Activated gamma-delta T cell treated with Interleukin-2 at 50 U/mL for 16 hours (primary cell): ENCODE data around the gene HMHB1.

Experiments used
- DNase-seq: peaks from one replicate; pipeline ENCODE4 v3.0.0-alpha.2; 2020

Gene HMHB1

DNA sequence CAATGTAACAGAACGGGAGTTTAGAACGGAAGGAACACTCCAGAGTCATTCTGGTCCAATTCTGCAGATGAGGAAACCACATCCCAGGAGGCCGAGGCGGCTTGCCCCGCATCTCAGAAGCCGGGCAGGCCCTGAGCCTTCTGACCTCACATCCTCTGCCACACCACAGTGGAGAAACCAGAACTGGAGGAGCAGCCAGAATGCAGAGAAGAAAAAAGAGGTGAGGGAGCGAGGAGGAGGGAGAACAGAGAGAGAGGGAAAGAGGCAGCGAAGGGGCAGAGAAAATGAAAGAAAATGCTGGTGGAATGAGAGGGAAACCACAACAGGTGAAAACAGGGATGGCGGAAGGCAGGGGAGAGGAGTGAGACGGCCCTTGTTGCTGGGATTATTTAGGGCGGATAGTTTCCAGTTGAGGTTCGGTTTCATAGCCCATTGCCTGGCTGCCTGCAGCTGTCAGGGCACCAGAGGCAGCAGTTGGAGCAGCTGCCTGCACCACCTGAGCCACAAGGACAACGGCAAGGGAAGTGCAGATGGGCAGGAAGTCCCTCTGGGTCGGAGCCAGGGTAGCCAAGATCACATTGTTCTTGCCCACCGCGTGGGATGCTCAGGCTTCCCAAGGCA, at the start of gene HMHB1:
TSS of gene HMHB1 (plus strand) at position 77 of the 621 bp plus-strand sequence.
- no peak for DNase-seq

DNA sequence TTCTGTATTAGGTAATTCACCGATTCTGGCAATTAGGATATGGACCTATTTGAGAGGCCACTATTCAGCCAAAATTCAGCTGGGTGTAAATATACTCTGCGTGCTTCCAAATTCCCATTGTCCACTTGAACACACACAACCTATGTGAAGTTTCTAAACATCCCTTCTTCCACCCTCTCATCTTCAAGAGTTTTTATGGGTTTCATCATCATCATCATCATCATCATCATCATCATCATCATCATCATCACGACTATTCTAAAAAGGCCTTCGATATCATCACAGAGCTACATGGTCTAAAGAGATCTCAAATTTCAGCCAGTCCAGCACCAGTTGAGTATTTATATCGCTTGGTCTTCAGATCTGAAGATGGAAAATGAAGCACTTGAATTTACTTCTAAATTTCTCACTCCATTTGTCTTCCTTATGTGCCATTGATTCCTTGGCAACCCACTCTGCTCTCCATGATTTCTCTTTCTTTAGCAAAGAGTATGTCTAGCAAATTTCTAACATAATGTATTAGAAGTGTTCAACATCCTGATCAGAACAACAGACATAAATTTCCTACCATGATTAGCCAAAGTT, 49.2 kb upstream of the HMHB1 start:
- no peak for DNase-seq

DNA sequence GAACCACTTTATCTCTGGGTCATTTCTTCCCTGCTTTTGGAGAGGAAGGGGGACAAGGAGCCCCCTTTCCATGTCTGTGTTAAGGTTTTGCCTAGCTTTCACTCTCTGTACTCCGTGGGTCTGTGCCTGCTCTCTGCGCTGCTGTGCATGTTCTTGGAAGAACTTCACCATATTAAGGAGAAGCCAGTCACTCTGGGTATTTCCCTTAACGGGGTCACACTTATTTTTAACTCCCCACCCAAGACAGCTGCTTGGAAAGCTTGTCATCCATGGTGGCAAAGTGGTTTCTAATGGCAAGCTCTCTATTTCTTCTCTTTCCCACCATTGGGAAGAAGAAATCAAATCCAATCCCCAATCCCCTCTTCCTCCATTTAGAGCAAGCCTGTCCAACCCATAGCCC, 44.8 kb upstream of the HMHB1 start:
- no peak for DNase-seq

DNA sequence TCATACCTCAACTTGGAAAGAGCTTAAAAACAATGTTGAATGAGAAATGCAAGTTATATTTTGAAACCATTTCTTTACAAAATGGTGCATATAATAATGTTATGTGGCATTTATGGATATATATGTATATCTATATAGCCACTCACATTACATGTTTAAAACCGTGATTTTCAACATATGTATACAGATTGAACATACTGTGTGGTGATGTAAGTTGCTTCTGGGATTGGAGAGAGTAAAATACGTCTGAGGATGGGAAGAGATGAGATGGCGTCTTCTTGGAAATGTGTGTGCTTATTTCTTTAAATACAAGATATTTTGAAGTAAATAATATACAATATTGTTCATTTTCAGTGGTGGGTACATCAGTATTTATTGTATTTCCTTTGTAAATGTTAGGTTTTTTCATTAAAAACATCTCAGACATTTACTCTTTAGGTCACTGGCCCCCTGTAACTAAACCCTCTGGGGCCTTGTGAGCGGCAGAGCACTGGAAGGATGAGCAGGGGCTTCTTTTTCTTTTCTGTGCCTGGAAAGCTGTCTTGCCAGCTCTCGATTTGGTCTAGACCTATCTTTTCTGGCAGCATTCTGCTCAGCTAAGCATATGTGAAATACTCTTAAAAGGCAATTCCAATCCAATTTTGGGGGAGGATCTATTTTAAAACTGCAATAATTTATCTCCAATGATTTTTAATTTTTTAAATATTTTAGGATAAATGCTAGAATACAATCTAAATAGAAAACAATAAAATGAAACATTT, 42.8 kb upstream of the HMHB1 start:
- no peak for DNase-seq

DNA sequence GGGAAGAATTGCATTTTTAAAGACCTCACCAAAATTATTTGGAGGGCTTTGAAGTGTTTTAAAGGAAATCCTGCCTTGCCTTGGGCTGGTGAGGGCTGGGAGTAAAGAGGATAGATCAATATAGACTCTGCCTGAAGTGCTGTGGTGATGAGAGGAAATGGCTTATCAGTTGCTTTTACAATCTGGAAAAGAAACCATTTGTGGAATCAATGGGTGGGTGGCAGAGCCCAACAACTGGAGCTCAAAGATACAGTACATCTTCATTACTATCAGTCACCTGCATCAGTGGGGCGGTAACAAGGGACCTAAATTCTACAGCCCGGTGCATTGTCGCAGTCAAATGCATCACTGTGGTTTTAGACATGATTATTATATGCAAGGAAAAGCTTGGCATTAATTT, 41.5 kb upstream of the HMHB1 start:
- DNase-seq = no peak

DNA sequence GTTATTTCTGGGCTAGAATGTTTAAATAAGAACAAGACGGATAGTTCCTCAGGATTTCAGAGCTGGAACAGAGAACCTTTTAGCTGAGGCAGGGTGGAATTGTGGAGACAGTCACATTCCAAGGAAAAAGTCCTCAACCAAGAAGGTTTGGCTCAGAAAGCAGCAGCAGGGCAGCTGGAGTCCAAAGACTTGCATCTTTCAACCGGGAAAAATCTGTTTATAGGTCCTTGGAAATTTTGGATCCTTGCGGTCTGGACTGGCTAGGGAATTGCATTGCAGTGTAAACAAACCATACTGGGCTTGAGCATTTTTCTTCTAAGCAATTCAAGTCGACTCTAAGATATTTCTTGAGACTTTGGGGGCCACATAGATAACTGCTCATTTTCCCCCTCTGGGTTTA, 40.8 kb upstream of the HMHB1 start:
- no peak for DNase-seq

DNA sequence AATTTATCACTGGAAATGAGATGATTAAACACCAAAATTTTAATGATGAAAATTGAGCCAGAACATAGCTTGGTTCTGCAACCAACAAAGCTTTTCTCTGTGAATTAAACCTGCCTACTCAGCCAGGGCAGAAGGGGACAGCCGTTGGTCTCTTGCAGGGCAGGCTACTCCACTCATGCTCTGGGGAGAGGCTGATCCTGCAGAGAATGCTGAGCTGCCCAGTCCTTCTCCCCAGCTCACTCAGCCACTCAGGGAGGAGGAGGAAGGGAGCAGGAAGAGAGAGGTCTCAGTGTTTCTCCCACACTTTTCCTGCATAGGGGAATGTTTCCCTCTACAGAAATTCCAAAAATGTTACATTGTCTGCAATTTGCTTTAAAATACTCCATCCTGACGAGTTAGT, 40.4 kb upstream of the HMHB1 start:
- no peak for DNase-seq

DNA sequence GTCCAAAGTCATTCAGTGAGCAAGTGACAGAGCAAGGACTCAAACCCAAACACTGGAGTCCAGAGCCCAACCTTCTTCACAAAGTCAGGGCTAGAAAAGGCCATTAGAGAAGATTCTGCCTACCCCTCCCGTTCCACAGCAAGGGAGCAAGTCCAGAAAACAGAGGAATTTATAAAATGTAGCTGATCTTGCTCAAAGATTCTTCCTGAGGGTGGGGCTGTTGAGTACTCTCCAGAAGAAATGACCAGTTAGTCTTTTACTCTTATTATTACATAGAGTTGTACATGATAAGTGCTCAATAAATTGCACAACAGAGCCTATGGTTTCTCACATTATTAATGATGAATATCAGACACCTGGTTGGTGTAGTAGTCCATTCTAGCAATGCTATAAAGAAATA, 39.3 kb upstream of the HMHB1 start:
- DNase-seq = no peak

DNA sequence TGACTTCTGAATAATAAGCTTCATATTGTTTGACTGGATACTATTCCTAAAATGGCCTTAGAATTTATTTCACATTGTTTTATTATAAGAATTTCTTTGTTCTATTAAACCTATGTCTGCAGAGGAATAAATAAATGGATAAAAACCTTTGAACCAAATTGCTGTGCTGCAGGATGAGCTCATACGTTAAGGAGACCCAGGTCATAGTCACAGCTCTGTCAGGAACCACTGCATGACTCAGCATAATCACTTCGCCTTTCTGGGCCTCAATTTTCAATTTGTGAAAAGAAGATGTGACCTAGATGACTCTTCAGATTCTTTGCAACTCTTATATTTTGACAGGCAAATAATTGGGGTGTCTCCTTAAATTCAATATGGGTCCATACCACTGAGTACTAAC, 36.7 kb upstream of the HMHB1 start:
- no peak for DNase-seq

DNA sequence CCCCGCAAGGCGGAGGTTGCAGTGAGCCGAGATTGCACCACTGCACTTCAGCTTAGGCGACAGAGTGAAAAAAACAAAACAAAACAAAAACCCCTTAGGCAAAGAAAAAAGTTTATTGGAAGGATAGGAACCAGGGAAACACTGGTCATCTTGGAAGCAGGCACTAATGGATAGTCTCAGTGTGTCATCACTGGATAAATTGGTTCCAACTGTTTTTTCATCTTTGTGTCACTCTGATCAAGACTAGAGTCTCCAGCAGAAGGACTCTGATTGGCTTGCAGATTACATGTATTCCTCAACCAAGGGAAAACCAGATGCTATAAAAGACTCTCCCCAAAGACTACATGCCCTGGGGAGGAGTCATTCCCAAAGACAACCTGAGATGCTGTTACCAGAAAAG, 35.0 kb upstream of the HMHB1 start:
- no peak for DNase-seq

DNA sequence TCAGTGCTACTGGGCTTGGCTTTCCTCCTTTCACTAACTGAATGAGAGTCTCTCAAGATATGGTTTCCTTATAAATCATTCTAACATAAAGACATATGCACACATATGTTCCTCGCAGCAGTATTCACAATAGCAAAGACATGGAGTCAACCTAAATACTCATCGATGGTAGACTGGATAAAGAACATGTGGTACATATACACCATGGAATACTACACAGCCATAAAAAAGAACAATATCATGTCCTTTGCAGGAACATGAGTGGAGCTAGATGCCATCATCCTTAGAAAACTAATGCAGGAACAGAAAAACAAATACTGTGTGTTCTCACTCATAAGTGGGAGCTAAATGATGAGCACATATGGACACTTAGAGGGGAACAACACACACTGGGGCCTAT, 32.5 kb upstream of the HMHB1 start:
- DNase-seq = no peak

DNA sequence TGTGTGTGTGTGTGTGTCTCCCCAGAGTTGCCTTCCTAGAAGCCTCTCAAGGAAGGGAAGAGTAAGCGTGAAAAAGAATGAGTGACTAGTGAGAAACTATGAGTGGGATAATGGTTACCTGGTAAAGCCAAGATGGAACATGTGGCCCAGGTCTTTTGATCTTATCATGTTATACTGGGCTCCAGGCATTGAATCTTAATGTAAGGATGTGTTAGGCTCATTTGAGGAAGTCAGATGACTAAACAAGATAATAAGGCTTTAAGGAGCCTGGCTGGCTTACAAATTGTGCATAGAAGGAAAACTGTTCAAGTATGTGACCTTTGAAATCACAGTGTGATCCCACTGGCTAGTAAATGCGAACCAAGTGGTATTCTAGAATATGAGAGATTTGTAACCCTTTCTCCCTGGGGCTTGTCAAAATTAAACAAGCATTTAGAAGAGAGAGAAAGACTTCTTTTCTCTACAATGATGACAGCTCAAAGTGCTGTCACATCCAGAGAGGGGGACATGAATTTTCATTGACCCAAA, 29.9 kb upstream of the HMHB1 start:
- DNase-seq = no peak

DNA sequence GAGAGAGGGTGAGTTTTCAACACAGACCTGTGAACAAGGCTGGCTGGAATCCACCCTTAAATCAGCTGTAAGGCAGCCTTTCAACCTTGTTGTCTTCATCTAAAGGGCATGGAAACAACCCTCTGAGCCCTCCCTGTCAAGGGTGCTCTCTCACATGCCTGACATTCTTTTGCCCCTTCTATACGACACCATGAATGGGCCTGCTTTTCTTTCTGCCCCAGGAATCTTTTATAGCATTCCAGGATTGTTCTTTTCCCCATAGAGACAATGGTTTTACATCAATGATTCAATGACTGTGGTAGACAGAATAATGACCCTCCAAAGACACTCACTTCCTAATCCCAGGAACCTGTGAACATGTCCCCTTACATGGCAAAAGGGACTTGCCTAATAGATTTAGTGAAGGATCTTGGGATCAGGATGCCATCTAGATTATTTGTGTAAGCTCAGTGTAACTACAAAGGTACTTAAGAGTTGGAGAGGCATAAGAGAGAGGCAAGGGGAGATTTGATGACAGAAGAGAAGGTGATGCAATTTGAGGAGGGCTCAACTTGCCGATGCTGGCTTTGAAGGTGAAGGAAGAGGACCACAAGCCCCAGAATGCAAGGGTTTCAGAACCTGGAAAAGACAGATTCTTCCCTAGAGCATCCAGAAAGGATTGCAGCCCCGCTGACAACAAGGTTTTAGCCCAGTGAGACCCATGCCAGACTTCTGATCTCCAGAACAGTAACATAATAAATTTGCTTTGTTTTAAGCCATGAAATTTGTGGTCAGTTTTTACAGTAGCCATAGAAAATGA, 29.2 kb upstream of the HMHB1 start:
- no peak for DNase-seq

DNA sequence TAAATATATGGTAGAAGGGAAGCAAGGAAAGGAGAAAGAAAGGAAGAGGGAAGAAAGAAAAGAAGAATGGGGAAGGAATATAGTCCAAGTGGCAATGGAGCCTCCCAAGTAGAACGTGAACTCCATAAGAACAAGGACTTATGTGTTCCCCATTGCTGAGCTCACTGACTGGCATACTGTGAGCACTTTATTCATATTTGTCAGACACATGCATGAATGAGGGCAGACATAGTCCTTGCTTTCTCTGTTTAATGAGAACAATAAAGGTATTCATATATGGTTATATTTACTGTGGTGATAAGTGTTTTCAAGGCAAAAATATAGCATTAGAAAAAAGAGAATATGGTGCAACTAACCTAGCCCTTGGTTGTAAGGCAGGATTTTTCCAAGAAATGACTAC, 23.6 kb upstream of the HMHB1 start:
- DNase-seq = no peak

DNA sequence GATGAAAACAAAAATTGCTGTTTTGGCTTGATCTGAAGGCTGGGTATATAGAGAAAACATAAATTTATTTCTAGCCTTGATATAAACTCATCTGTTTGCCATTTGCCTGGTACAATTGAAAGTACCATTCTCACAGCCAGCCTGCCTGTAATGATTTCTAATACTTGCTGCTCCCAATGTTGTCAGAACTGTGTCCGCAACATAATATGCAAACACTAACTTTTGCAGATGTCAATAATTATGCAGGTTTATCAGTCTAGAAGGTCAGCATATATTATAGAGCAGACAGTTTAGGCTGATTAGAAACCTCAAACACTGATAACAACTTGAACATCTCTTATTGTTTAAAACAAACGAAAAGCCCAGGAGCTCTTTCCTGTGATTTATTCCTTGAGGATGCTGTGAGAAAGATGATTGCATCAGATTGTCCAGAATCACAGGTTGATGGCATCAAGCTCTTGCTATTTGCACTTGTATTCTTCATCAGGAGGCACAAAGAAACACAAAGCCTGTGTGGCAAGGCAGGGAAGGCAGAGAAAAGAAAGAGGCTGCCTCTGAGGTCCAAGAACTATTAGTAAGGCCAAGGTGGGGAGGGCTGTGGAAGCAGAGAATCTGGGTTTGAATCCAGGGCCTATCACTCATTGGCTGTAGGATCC, 21.4 kb upstream of the HMHB1 start:
- no peak for DNase-seq

DNA sequence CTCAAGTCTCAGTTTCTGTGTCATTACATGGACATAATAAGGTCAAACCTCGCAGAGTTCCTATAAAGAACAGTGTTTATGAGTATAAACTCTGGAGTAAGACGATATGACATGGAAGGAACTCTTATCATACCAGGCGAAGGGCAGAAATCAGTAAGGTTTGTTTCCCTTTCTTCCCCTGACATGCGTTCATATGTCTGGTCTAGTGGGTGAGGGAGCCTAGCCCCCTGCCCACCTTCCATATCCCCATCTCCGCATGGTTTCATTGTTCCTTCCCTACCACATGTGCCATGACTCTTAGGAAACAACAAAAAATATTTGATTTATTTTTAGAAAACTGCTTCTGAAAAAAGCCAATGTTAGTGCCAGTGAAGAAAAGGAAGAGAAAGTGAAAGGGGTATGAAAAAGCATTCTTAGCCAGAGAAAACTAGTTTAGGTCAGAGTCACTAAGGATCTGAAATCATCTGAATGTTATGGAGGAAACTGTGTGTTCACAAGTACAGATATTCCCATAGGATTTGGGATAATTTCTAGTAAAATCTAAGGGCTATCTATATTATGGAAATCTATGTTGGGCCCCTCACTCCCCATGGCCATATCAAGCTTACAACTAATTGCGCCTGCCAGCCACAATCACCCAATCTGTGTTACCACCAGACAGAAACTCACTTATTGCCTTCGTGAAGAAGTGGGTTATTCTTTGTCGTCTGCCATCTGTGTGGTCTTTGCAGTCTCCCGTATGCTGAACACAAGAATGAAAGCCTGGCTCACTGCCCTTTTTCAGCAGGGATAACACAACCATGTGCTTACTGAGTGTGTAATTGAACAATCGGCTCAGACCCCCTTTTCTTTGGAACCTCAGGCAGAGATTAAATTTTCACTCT, 19.9 kb upstream of the HMHB1 start:
- no peak for DNase-seq

DNA sequence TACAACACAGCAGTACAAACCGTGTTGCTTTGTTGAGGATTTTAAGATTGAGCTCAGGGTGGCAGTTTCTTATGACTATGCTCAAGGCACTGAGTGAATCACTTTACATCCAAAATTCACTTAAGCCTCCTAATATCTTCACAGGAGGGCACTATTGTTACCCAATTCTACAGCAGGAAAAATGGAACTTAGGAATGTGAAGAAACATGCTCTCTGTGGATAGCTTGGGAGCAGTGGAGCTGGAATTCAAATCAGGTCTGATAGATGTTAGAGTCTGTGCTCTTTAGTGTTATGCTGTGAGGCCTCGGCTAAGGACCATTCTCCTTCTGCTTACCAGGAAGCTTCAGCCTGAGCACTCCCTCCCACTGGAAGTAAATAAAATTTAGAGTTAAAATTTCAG, 18.7 kb upstream of the HMHB1 start:
- DNase-seq = no peak

DNA sequence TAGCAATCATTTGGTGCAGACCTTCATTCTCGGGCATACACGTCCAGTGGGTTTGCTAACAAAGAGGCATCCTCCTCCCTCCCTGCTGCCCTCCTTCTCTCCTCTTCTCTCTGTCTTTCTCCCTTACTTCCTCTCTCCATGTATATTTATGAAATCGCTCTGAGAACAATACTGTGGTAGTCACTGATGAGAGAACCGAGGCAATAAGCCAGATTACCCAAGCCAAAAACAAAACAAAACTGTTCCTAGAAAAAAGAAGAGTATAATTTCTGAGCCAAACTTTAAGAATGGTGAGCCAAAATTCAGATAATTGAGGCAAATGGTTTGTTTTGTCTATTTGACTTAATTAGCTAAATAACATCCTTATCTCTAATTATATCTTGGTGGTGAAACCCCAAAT, 15.8 kb upstream of the HMHB1 start:
- DNase-seq = no peak

DNA sequence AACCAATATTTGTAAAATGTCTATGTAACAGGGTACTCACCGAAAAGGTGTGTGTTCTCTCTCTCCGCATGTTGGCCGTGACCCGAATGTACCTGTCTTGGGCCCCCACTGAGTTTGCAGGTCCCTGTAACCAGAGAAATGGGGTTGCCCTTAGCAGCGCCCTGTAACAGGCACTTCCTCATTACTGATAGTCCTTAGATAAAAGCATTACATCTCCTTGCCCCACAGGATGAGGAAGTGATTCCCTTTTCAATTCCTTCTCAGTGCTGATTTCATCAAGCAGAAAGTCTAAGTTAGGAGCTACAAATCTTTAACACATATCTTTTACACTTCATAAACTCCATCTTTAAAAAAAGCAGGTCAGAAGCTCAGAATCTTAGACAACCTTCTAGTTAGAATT, 15.2 kb upstream of the HMHB1 start:
- DNase-seq = no peak

DNA sequence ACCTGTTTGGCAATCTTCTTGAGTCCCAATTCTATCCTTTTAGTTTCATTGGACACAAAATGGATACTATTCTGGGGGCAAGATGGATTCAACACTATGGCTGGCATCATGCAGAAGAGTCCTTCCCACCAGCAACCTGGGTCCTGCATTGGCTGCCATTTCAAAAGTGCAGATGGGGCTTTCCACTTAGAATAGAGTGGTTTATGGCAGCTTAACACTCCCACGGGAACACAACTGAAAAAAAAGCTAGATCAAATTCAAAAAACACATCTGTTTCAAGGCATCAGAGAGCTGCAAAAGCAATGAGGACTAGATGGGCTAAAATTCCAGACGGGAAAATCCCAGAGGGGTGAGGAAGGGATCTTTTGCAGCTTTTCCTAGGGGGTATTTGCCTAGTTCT, 11.2 kb upstream of the HMHB1 start:
- no peak for DNase-seq

DNA sequence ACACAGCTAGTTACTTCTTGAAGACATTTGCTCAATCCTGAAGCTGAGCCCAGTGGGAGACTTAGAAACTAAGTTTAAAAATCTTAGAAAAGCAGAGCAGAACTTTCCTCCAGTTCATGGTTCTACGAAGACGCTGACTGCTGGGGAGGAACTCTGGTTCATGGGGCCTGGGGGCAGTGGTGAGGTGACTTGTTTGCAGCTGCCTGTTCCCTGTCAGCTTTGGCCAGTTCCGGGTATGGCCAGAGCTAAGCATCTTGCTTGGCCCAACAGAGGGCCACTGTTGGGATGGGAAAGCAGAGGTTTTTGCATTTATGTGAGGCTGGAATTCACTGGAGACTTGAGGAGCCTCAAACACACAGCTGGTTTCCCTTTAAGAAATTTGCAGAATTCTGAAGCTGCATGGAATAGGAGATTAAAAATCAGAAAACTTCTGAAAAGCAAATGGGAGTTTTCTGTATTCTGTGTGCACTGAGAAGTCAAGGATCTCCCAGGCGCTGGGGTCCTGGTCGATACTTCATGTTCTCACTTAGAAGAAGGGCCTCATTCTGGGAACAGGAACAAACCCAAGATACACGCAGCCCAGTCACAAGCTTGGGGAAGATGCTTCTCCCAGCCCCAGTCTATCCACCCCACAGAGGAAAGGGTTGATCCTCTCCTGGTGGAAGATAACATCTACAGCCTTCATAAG, 10.6 kb upstream of the HMHB1 start:
- no peak for DNase-seq
